Parathyroid adenoma (tissue), 2 donors: ENCODE data around the gene KIF18B.

ENCODE experiments used
- H2AFZ ChIP-seq: fragments of 300-600 bp; sonication (generic); one replicate; pipeline ENCODE4 v1.7.0; 2017; ENCODE audit warnings: antibody characterized with exemption, mild to moderate bottlenecking
- H3K27ac ChIP-seq: fragments of 300-600 bp; sonication (generic); one replicate; pipeline ENCODE4 v1.7.0; 2017
- H3K27me3 ChIP-seq: fragments of 300-600 bp; sonication (generic); one replicate; pipeline ENCODE4 v1.7.0; 2017; ENCODE audit warnings: low read length; ENCODE audit not compliant: control insufficient read depth, insufficient read depth
- H3K36me3 ChIP-seq: fragments of 300-600 bp; sonication (generic); one replicate; pipeline ENCODE4 v1.7.0; 2017; ENCODE audit warnings: low read length; ENCODE audit not compliant: control insufficient read depth, insufficient read depth
- H3K4me1 ChIP-seq: fragments of 300-600 bp; sonication (generic); one replicate; pipeline ENCODE4 v1.7.0; 2017; ENCODE audit warnings: control low read depth
- H3K4me2 ChIP-seq: fragments of 300-600 bp; sonication (generic); one replicate; pipeline ENCODE4 v1.7.0; 2017; ENCODE audit warnings: low read length
- H3K4me3 ChIP-seq: fragments of 300-600 bp; sonication (generic); one replicate; pipeline ENCODE4 v1.7.0; 2017; ENCODE audit warnings: low read depth, low read length
- H3K79me2 ChIP-seq: fragments of 300-600 bp; sonication (generic); one replicate; pipeline ENCODE4 v1.7.0; 2017; ENCODE audit warnings: control low read depth
- H3K9ac ChIP-seq: fragments of 300-600 bp; sonication (generic); one replicate; pipeline ENCODE4 v1.7.0; 2017; ENCODE audit warnings: mild to moderate bottlenecking
- H3K9me3 ChIP-seq: fragments of 300-600 bp; sonication (generic); one replicate; pipeline ENCODE4 v1.7.0; 2017; ENCODE audit warnings: low read length; ENCODE audit not compliant: control insufficient read depth
- CTCF ChIP-seq: fragments of 300-600 bp; sonication (generic); IDR thresholded peaks from one replicate; pipeline ENCODE4 v1.7.0; 2017; ENCODE audit warnings: antibody characterized with exemption, mild to moderate bottlenecking
- donor health status: primary hyperparathyroidism.

Gene KIF18B

DNA sequence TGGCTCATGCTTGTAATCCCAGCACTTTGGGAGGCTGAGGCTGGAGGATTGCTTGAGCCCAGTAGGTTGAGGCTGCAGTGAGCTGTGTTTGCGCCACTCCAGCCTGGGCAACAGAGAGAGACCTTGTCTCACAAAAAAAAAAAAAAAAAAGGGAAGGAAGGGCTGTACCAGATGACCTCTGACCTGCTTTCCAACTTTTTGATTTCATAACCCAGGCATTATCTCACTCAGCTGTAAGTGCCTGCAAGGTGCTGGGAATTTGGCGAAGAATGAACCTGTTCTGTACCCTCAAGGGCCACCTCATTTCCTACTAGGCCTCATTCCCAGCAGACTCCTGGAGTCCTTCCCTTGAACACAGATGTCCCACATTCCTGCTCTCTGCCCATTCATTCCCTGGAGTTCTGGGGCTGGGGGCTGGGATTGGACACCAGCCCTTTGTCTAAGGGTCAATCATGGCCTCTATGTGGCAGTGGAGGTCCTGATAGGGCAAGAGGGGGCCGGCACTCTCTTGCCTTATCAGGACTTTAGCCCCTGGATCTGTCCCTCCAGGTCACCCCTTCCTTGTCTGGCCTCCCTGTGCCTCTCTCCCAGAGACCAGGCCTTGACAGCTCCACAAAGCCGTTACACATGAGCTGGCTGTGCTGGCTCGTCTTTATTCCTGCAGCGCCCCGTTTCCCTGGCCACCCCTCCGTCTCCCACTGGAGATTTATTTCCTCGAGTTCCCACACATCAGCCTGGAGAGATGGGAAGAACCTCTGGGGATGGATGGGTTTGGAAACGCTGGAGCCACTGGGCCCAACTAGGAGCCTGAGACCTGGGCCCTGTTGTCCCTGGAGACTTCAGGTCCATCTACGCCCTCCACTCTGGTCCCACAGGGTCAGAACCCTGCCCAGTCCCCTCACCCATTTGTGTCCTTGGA is 31.5 kb downstream of the KIF18B start:
- no peaks in the 10 kb centered on the region for H3K79me2 ChIP-seq
- no peak overlapping the region for H3K4me3 ChIP-seq
- no peak for TF ChIP-seq CTCF
- no peaks in the 10 kb centered on the region for H3K36me3 ChIP-seq
- no peaks in the 10 kb centered on the region for H3K27me3 ChIP-seq
- H3K27ac ChIP-seq = no peak overlapping the region
- H3K9ac ChIP-seq = no peak overlapping the region
- H3K4me1 ChIP-seq = no peaks in the 10 kb centered on the region
- H3K9me3 ChIP-seq = no peaks in the 10 kb centered on the region
- H2AFZ ChIP-seq = no peak overlapping the region
- H3K4me2 ChIP-seq = no peak overlapping the region

- H3K27ac ChIP-seq = no peak within 1 kb of the TSS
- H3K79me2 ChIP-seq = no peaks in the 10 kb centered on the region
- H3K4me3 ChIP-seq = no peak within 1 kb of the TSS
- no peaks in the 10 kb centered on the region for H3K36me3 ChIP-seq
- H3K27me3 ChIP-seq = no peaks in the 10 kb centered on the region
- TF ChIP-seq CTCF = no peak
- no peak within 1 kb of the TSS for H2AFZ ChIP-seq
- H3K4me1 ChIP-seq = no peaks in the 10 kb centered on the region
- H3K4me2 ChIP-seq = no peak within 1 kb of the TSS
- H3K9me3 ChIP-seq = no peaks in the 10 kb centered on the region
- no peak within 1 kb of the TSS for H3K9ac ChIP-seq
Measured at GRCh38 chr17:44915321-44915726, 32.2 kb downstream of the KIF18B start, which contains the start of gene GFAP. Gene GFAP (minus strand): TSS chr17:44915500. CDS start chr17:44915486, 14 bp downstream.

- H3K27ac ChIP-seq = no peak overlapping the region
- H3K79me2 ChIP-seq = no peaks in the 10 kb centered on the region
- H3K27me3 ChIP-seq = no peaks in the 10 kb centered on the region
- no peak for TF ChIP-seq CTCF
- H3K4me3 ChIP-seq = no peak overlapping the region
- no peak overlapping the region for H2AFZ ChIP-seq
- no peaks in the 10 kb centered on the region for H3K9me3 ChIP-seq
- H3K4me1 ChIP-seq = no peaks in the 10 kb centered on the region
- no peak overlapping the region for H3K9ac ChIP-seq
- no peak overlapping the region for H3K4me2 ChIP-seq
- H3K36me3 ChIP-seq = no peaks in the 10 kb centered on the region
Measured at GRCh38 chr17:44914698-44915271, 32.8 kb downstream of the KIF18B start.

GRCh38 chr17:44914148-44914547 is 33.4 kb downstream of the KIF18B start:
- no peak overlapping the region for H2AFZ ChIP-seq
- no peak for TF ChIP-seq CTCF
- no peaks in the 10 kb centered on the region for H3K79me2 ChIP-seq
- H3K9me3 ChIP-seq = no peaks in the 10 kb centered on the region
- H3K9ac ChIP-seq = no peak overlapping the region
- H3K4me3 ChIP-seq = no peak overlapping the region
- no peaks in the 10 kb centered on the region for H3K36me3 ChIP-seq
- no peaks in the 10 kb centered on the region for H3K4me1 ChIP-seq
- no peak overlapping the region for H3K27ac ChIP-seq
- no peaks in the 10 kb centered on the region for H3K27me3 ChIP-seq
- no peak overlapping the region for H3K4me2 ChIP-seq
